Fibroblast of pulmonary artery (primary cell): ENCODE results near the gene RGSL1.

ENCODE experiments used
- DNase-seq: peaks from one replicate; pipeline ENCODE4 v3.0.0-alpha.2; 2010; ENCODE audit warnings: low read depth
- H3K4me3 ChIP-seq: replicated peaks from 2 replicates; pipeline ENCODE4 v1.5.1; 2011; ENCODE audit warnings: low read depth, mild to moderate bottlenecking, control low read depth, low read length, moderate library complexity
- CTCF ChIP-seq: IDR thresholded peaks from 2 replicates; pipeline ENCODE4 v1.5.1; 2011; ENCODE audit warnings: mild to moderate bottlenecking, control low read depth, low read length, inconsistent platforms; ENCODE audit errors: missing control alignments

The RGSL1 gene

GRCh38 chr1:182607566-182607965 is 157.6 kb downstream of the RGSL1 start:
- TF ChIP-seq CTCF = no peak
- DNase-seq = no peak
- no peak overlapping the region for H3K4me3 ChIP-seq

GRCh38 chr1:182608236-182608635 is 158.3 kb downstream of the RGSL1 start:
- no peak for DNase-seq
- TF ChIP-seq CTCF = no peak
- no peak overlapping the region for H3K4me3 ChIP-seq

DNA sequence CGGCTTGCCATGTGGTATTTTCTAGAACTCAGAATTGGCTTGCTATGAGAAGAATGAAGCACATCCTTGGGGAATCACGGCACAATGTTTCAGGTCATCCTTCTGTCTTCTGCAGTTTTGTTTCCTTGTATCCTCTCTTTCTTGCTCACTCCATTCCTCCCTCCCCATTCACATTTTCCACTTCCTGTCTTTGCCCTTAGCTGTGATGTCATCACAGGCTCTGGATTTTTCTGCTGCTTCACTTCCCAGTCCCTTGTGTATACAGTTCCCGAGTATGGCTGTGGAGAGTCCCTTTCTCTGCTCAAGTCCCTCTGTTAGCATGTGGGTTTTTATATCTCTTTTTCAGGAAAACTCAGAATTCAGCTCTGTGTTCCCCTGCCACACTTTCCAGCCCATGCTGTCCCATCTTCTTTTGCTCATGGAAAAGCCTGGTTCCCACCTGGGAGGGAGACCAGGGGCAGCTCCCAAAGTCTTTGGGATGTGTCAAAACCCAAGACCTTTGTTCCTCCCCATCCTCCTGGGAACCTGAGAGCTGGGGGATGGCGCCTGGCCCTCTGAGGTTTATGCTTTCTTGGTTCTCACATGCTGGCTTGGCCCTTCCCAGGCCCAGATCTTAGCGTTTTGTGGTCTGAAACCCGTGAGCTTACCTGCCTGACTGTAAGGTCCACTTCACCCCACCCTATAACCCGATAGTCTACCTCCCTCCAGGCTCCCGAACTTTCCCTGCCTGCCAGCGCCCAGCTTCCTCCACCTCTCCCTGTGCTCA is 159.1 kb downstream of the RGSL1 start:
- peak; percentile 62 for DNase-seq
- no peak for TF ChIP-seq CTCF
- H3K4me3 ChIP-seq = no peak overlapping the region
